ENCODE results near the gene TFEB. TPM values are rescaled to one million over a fixed set of nuclear protein-coding genes. Genes with fewer than 3 reads are reported as not detected.
A peak's percentile ranks its signal among the peaks of the same experiment; 100 is the strongest.

TFEB gene
- total RNA-seq, 3 donors from 2014 or later, result 15.7 to 20.6 (median 18.4) TPM

DNA sequence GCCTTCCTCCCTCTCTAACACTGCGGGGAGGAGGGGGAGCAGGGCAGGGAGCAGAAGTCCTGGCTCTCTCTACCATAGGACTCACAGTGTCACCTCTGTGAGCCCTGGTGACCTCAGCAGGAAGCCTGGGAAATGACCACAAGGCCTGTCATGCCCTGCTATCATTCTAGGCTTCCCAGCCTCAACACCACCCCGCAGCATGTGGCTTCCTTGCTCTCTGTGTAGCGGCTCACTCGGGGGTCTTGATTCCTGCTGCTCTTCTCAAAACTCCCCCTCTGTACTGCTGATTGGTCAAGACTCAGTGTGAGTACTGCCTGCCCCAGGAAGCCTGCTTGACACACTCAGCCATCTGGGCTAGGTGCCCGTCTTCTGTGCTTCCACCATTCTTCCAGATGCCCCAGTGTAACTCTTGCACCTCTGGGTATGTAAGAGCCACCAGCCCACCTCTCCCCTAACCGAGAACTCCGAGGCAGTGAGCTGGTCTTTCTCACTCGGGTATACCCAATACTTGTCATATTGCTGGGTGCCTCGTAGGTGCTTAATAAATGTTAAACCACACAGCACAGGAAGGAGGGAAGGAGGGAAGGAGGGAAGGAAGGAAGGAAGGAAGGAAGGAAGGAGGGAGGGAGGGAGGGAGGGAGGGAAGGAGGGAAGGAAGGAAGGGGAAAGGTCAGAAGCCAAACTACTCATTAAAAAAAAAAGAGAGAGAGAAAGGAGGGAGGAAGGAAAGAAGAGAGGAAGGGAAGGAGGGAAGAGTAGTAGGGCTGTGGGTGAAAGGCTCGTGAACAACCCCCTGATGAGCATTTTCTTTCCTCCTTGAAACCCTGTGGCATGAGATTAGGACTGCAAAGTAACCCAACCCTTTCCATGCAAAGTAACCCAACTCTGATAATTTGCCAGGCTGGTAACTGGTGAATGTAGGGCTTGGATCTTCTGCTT lies 92.2 kb downstream of the TFEB start:
- Histone ChIP-seq H3K27ac (no peak overlapping the region), H3K4me1 (no peaks in the 10 kb centered on the region), H3K36me3 (no peaks in the 10 kb centered on the region), H3K27me3 (no peaks in the 10 kb centered on the region), H3K9me3 (no peaks in the 10 kb centered on the region), H3K4me3 (no peak overlapping the region)
- no peak for DNase-seq (ENCODE audit: low spot score in 2 of 2)
- no peak for TF ChIP-seq POLR2A (IDR thresholded peaks at IDR 0.05)
- intact Hi-C loops (cut with DNase I; ENCODE audit: low total_unique reads), result no loop called here

DNA sequence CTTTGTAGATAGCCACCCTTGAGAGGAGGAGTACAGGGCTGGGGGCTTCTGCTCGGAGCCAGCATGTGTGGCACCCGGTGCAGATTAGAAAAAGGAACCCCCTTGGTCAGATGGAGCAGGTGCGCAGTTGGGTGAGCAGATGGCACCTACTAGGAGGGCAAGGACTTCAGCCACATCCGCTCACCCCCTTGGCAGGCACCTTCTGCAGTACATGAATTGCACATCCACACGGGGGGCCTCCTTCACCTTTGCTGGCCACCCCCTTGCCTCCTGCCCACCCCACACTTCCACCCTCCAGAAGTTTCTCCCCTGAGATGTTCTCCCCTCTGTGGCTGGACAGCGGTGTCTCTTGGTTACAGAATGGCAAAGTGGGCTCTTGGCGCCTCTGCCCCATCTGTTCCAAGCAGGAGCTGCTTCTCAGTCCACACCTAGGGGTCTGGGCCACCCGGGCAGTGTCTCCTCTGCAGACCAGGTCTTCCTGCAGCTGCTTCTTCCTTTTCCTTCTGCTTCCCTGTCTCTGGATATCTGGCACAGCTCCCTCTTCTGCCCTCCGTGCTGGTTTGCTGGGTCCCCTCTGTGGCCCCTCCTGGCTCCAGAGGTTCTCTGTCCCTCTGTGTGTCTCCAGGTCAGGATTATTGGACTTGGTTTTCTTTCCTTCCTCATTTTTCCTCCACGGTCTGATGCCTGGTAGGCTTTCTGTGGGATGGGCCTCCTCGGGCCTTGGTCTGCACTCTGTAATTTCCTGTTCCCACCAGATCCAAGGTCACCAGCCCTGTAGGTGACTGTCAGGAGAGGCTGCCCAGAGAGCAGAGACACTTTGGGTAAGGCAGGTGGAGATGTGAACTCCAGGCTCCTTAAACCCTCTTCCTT lies 93.1 kb downstream of the TFEB start:
- intact Hi-C loops (cut with DNase I; ENCODE audit: low total_unique reads), result no loop called here
- no peak for DNase-seq (ENCODE audit: low spot score in 2 of 2)
- Histone ChIP-seq H3K9me3 (no peaks in the 10 kb centered on the region), H3K4me3 (no peak overlapping the region), H3K27me3 (peaks cover 0 to 3% of the 10 kb centered on the region in 2 donors), H3K4me1 (no peaks in the 10 kb centered on the region), H3K27ac (no peak overlapping the region), H3K36me3 (no peaks in the 10 kb centered on the region)
- TF ChIP-seq CTCF (IDR thresholded peaks at IDR 0.05), result no peak
- no peak for TF ChIP-seq POLR2AphosphoS5 (IDR thresholded peaks at IDR 0.05)
- no peak for TF ChIP-seq POLR2A (IDR thresholded peaks at IDR 0.05)

DNA sequence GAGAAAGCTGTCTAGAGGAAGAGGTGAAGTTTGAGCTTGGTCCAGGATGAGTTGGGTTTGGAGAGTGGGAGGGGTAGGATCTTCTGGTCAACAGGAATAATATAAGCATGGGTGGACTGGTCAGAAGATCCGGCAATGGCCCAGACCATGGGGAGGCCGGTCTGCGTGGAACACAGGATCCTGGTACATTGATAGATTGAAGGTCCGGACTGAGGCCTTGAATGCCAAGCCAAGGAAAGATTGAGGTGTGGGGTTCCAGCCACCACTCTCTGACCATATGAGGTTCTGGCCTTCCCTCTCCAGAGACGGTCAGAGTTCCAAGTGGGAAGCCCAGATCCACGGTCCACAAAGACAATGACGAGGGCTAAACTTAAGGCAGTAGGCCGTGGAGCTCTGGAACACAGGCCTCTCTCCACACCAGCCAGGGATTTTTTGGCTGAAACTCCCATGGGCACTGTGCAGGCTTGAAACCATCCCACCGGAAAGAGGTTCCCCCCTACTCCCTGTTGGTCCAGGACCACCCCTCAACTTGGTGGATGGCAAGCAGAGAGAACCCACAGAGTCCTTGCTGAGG lies 94.0 kb downstream of the TFEB start:
- Histone ChIP-seq H3K27ac (no peak overlapping the region), H3K36me3 (no peaks in the 10 kb centered on the region), H3K4me1 (no peaks in the 10 kb centered on the region), H3K27me3 (peaks cover 0 to 4% of the 10 kb centered on the region in 2 donors), H3K9me3 (no peaks in the 10 kb centered on the region), H3K4me3 (no peak overlapping the region)
- TF ChIP-seq POLR2AphosphoS5 (IDR thresholded peaks at IDR 0.05) (no peak), CTCF (IDR thresholded peaks at IDR 0.05) (no peak)
- no peak for DNase-seq (ENCODE audit: low spot score in 2 of 2)
- intact Hi-C loops (cut with DNase I; ENCODE audit: low total_unique reads), result no loop called here

DNA sequence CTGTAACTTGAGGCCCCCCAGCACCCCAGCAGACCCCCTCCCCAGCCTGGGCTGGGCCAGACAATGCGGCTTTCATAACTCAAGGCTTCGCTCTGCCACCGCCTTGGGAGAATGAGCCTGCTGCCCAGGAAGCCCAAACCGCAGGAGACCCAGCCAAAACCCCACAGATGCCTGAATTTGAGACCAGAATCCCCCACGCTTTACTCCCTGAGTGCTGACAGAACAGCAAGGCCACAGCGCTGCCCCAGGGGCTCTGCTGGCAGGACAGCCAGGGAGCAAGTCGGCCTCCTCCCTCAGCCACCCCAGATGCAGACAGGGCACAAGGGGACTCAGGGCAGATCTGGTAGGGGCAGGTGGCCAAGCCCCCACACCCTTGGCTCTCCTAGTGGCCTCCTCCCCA lies 95.0 kb downstream of the TFEB start:
- no peaks in the 10 kb centered on the region for H3K36me3 ChIP-seq
- DNase-seq (ENCODE audit: low spot score in 2 of 2), result peak in 1 of 2 donors; percentile 57
- intact Hi-C loops (cut with DNase I; ENCODE audit: low total_unique reads), result no loop called here
- H3K4me3 ChIP-seq, result no peak overlapping the region
- H3K27me3 ChIP-seq, result peaks cover 0 to 4% of the 10 kb centered on the region in 2 donors
- peak overlapping the region; percentile 83 to 87 for H3K27ac ChIP-seq
- no peak for TF ChIP-seq POLR2A (IDR thresholded peaks at IDR 0.05)
- TF ChIP-seq CTCF (IDR thresholded peaks at IDR 0.05), result no peak
- no peak for TF ChIP-seq POLR2AphosphoS5 (IDR thresholded peaks at IDR 0.05)
- no peaks in the 10 kb centered on the region for H3K9me3 ChIP-seq
- no peaks in the 10 kb centered on the region for H3K4me1 ChIP-seq

DNA sequence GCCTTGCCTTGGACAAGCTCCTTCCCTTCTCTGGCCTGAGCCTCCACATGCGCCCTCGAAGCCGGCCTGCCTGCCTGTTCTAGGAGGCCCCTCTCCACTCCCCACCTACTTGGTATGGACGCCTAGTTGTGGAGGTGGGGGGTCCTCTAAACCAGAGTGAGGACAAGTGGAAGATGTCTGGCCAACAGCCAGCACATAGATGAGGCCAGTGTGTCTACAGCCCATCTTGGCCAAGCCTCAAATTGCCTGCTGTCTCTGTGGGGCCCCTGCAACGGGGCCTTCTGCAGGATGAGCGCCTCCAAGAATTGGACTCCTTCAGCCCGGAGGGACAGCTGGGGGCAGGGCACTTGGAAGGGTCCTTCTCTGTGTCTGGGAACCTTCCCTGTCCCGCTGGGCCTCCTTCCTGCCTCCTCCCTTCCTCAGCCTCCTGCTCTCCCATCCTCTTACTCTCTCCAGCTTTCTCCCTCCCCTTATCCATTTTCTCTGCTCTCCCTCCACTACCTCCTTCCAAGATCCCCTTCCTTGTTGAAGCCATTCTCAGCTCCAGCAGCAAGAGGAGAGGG lies 95.5 kb downstream of the TFEB start:
- no peaks in the 10 kb centered on the region for H3K4me1 ChIP-seq
- intact Hi-C loops (cut with DNase I; ENCODE audit: low total_unique reads), result no loop called here
- DNase-seq (ENCODE audit: low spot score in 2 of 2), result no peak
- H3K36me3 ChIP-seq, result no peaks in the 10 kb centered on the region
- H3K4me3 ChIP-seq, result peak overlapping the region in 1 of 3 donors; percentile 79
- peak overlapping the region; percentile 83 to 87 for H3K27ac ChIP-seq
- H3K27me3 ChIP-seq, result peaks cover 0 to 4% of the 10 kb centered on the region in 2 donors
- no peaks in the 10 kb centered on the region for H3K9me3 ChIP-seq
- TF ChIP-seq CTCF (IDR thresholded peaks at IDR 0.05) (no peak), POLR2AphosphoS5 (IDR thresholded peaks at IDR 0.05) (no peak), POLR2A (IDR thresholded peaks at IDR 0.05) (no peak)
